Cortex of kidney (tissue), 1 donor: ENCODE results near the gene CMIP.

Experiments used
- DNase-seq: peaks from one replicate; lab custom pipeline; 2025; lab: John Stamatoyannopoulos, UW

CMIP gene

DNA sequence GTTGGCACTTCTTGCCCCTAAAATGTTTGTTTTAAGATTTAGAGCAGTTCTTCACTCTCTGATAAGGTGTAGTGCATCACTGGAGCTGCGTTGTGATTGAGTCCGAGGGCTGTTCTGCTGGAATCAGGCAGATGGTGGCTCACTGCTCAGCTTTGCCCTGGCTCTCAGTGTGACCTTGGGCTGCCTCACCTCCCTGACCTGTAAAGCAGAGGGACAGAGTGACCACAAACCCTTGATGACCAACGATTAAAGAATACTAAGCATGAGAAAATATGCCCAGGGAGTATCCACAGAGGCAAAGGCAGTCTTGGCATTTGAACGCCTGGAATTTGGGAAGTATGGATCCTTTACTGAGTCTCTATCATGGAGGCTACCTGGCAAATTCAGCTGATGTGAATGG lies 18.1 kb downstream of the CMIP start:
- no peak for DNase-seq

DNA sequence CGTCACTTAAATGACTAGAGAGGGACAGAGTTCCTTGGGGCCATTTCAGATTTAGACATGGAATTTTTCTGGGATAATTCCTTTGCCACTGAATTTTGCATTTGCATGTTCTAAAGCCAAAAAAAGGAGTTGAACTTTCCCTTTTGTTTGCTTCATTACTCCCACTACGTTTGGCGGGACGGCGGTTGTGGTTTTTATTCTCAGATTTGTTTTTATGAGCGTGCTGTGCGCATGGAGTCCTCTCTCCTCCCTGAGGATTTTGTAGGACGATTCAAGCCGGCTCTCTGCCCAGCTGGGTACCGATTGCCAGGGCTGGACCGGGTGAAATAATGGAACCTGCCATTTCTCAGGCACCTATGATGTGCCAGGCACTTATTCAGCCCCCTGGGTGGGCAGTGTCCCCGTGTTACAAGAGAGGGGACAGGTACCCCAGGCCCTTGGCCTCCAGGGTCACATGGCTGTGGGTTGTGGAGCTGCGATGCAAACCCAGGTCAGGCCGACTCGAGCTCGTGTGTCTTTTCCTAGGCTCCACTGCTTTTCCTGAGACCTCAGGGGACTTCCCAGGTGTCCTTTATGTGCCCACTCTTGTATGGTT lies 18.8 kb downstream of the CMIP start:
- no peak for DNase-seq

- DNase-seq, result no peak
These were observed 19.7 kb downstream of the CMIP start for GRCh38 chr16:81464279-81464678.

DNA sequence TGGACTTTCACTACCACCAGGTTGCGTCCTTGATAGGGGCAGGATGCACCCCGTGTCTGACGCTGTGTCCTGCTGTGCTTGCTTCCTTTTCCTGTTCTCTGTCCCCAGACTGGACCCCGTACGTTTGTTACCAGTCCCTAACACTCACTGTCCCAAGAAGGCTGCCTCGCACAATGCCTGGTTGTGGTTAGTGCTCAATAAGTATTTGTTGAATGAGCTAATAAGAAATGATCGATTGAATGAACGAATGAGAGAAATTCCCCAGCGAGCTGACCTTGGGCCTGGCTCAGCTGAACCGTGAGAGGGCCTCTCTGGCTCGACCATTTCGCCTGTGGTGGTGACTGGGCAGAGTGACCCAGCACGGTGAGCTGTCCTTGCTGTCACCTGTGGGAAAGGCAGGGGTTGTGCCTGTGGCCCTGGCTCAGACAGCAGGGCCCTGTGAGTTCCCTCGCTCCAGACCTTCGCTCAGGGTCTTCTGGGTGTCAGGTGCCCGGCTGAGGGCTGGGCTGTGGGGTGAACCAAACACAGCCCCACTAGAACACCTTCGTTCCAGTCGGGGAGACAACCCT lies 20.9 kb downstream of the CMIP start:
- no peak for DNase-seq

DNA sequence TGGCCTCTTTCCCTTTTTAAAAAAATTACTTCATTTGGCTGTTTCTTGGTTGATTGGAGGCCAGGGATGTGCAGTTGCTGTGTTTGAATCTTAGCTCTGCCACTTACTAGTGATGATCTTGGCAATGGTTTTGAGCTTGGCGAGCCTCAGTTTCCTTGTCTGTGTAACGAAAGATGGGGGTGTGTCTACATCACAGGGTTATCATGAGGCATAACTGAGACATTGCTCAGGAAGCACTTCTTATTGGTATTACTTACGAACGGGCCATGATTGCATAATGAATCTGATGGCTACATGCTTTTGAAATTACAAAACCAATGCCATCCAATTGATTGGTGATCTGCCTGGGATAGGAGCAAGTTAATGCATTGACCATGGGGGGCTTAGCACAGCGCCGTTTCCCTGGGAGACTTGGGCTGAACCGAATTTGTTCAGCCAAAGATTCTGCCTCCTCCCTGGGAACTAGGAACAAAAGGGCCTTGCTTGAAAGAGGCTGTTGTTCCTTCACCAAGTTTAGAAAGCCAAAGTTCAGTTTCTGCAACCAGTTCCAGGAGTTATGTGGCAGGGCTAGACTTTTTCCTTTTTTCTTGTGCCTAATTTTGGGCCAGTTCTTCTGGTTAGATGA lies 21.9 kb downstream of the CMIP start:
- no peak for DNase-seq

GRCh38 chr16:81467072-81467471 lies 22.5 kb downstream of the CMIP start:
- no peak for DNase-seq

DNA sequence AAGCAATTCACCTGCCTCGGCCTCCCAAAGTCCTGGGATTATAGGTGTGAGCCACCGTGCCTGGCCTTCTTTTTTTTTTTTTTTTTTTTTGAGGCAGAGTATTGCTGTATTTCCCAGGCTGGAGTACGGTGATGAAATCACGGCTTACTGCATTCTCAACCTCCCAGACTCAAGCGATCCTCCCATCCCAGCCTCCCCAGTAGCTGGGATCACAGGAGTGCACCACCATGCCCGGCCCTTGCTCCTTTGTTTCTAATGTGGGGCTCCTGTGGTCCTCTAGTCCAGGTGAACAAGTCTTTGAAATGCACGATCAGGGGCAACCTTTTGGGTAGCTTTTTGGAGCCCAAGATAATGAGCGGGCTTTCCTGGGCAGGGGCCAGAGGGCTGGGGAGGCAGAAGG lies 23.2 kb downstream of the CMIP start:
- DNase-seq, result no peak

GRCh38 chr16:81468269-81468902 lies 23.8 kb downstream of the CMIP start:
- DNase-seq, result no peak

DNA sequence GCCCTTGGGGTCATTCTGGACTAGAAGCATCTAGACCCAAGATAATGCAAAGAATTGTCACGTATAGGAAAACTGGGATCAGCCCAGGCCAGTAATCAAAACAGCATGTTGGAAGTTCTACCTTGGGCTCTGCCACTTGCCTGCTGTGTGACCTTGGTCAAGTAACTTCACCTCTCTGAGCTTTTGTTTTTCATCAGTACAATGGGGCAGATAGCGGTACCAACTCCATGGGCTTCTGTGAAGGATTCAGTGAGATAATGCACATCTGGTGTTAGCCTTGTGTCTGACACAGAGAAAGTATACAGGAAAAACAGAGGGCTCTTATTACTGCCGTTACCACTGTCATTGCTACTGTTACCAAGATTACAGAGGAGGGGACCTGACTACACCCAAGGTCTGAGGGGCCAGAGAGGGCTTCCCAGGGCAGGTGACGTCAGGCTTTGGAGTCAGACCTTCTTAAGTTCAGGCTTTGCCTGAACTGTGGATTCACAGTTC lies 24.6 kb downstream of the CMIP start:
- no peak for DNase-seq

DNA sequence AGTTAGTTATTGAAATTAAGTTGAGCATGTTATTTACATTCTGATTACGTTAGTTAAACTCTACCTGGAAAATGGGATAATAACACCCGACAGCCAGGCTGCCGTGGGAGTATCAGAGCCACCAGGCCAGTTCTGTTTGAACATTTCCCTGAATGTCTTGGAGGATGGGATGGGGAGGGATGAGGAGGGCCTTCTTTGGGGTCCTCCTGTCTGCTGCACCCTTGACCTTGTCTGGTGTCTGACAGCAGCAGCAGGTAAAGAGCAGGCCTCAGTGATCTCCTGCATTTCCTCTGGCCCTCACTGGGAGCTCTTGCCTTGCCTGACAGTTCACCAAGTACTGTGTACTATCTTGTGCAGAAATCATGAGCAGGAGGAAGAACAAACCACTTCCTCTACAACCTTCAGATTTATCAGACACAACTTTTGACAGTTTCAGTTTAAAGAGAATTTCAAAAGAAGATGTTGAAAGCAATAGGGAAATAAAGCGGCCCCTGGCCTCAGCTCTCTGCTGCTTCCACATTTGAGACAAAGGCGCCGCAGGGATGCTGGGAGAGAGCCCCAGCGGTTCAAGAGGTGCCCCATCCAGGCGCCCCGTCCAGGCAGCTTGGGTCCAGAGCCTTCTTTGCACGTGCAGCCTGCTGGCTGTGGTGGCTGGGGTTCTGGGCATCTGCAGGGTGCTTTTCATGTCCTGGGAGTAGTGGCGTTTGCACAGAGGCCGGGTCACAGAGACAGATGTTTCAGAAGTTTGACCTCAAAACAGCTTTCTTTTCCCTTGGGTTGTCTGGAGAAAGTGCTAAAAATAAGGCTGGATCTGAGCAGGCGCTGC lies 25.3 kb downstream of the CMIP start:
- no peak for DNase-seq

- no peak for DNase-seq
These were observed 26.4 kb downstream of the CMIP start for GRCh38 chr16:81470796-81471636.

GRCh38 chr16:81471882-81472281 lies 27.3 kb downstream of the CMIP start:
- DNase-seq, result no peak

DNA sequence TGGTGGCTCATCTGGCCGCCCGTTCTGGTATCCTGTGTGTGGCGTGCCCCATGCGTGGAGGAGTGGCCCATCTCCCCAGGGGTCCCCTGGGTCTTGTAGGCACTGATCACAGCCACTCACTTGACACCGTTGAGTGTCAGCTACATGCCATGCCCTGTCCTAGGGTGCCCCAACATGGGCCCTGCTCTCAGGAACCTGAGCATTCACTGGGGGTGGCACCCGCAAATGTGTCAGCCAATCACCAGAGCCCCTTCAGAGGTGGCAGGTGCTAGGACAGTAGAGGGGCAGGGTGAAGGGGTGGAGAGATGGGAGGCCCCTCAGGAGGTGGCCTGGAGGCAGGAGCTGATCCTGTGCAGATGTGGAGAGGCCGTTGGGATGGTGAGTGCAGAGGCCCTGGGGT lies 27.8 kb downstream of the CMIP start:
- DNase-seq, result no peak

DNA sequence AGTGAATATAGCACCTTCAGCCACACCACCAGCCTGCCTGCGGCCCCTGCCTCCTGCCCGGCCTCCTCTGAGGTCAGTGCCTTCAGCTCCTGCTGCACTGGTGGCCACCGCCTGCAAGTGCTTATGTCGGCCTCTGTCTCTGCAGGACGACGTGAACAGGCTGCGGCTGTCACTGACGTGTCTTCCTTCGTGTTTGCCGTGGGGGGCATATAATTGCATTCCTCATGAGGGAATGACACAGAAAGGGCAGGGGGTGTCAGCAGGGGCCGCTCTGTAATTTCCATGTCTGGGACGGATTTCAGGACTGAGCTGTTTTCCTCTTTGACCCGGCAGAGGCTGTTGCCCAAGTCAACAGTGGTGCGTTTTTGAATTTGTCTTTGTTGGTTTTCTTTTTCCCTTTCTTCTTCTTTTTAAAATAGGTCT lies 28.5 kb downstream of the CMIP start:
- no peak for DNase-seq

- DNase-seq, result no peak
These were observed 28.9 kb downstream of the CMIP start for GRCh38 chr16:81473558-81473957.

DNA sequence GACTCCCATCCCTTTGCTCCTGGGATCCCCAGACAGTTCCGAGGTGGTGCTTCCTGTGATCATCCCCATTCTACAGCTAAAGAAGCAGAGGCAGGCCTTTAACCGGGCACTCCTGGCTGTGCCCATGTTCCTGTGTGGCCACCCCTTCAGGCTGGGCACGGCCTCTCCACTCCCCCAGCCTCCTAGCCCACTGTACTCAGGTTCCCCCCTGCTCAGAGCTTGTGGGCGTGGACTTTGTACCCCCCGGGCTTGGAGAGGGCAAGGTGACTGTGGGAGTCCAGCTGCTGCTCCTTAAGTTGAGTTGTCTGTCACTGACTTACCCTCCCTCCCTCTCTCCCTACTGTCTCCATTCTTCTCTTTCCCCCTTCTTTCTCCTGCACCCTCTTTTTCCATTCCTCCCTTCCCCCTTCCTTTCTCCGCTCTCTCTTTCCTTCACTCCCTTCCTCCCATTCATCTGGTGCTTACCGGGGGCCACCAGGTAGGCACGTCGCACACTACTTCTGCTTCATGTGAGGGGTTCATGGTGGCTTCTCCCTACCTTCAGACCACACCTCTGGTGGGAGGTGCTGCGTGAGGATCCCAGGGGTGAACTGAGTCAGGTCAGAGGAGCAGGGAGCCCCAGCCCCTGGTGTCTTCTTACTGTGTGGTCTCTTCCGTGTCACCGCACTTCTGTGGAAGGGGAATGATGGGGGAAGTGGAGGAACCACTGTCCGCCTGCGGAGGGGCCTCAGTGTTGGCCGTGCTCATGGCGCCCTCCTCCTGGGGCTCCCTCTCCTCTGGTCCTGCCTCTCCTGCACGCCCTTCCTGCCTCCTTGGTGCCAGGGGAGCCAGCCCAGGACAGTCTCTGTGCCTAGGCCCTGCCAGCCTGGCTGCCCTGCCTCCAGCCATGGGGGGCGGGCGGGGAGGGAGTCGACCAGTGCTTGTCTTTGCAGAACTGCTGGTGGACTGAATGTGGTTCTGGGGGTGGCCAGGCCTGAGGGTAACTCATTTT lies 29.7 kb downstream of the CMIP start:
- no peak for DNase-seq

- no peak for DNase-seq
These were observed 33.4 kb downstream of the CMIP start for GRCh38 chr16:81477697-81478693.

DNA sequence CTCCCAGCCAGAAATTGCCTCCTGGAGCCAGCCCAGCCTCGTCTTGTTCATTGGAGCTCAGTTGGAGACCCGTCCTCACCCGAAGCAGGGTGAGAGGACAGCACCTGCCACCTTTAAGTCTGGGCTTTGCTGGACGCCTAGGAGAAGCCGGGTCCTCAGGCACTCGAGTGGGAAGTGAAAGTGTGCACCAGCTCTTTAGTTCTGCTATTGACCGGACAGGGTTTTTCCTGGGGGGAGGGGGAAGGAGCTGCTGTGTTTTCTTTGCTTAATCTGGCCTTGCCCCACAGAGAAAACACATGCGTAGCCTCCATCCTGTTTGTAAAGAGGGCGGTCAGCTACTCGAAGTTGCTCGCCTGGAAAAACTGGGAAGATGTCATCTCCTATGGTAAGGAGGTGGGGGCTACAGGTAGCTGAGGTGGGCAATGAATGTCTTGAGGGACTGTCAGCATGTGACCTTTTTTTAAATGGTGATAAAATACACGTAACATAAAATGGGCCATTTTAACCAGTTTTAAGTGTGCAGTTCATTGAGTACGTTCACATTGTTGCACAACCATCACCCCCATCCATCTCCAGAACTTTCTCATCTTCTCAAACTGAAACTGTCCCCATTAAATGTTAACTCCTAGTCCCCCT lies 34.4 kb downstream of the CMIP start:
- no peak for DNase-seq
